IgD-negative memory B cell (primary cell): Measurements from ENCODE around the gene OGDHL. TPM values are rescaled to one million over a fixed set of nuclear protein-coding genes. Genes with fewer than 3 reads are reported as not detected.

Source experiments
- H3K27ac Mint-ChIP-seq, 3 donors: one replicate each; pipeline ENCODE4 v1.8.0; 2020 to 2022; ENCODE audit warnings: mild to moderate bottlenecking in 3 of 3, mixed read lengths in 3 of 3, moderate library complexity in 1 of 3
- H3K27me3 Mint-ChIP-seq: one replicate; pipeline ENCODE4 v1.8.0; 2021; ENCODE audit warnings: mixed read lengths
- H3K36me3 Mint-ChIP-seq: one replicate; pipeline ENCODE4 v1.8.0; 2020; ENCODE audit warnings: mild to moderate bottlenecking, mixed read lengths
- H3K4me1 Mint-ChIP-seq, 3 donors: one replicate each; pipeline ENCODE4 v1.8.0; 2020 to 2022; ENCODE audit warnings: mixed read lengths in 3 of 3, mild to moderate bottlenecking in 1 of 3
- H3K4me3 Mint-ChIP-seq, 4 donors: one replicate each; pipeline ENCODE4 v1.8.0; 2020 to 2022; ENCODE audit warnings: mild to moderate bottlenecking in 4 of 4, mixed read lengths in 4 of 4, moderate library complexity in 3 of 4
- H3K9me3 Mint-ChIP-seq, 3 donors: one replicate each; pipeline ENCODE4 v1.8.0; 2020 to 2021; ENCODE audit warnings: mixed read lengths in 3 of 3, mild to moderate bottlenecking in 1 of 3
- polyA plus RNA-seq: library from polyadenylated mRNA; unstranded; fragments of 300-500 nt; fragmentation: Illumina TruSeq; gene quantifications from one replicate; pipeline ENCODE4 v1.2.3, GENCODE V29; 2021

OGDHL gene
- polyA plus RNA-seq, 1 donor from 2014 or later, result not detected

DNA sequence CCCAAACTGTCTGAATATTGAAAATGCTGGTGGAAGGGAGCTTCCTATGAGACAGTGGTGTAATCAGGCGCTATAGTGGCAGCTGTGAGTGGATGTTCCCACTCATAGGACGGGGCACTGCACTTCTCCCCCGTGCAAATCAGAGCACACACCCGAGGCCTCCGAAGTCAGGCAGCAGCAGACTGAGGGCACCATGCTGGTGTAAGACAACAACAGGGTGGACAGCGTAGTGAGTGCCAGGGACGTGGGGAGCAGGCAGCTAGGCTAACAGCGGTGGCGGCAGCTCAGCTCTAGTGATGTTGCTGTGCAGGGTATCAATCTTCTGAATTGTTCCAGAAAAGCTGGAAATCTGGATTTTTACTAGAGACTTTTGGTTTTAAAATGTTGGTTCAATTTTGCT is 63.4 kb downstream of the OGDHL start:
- Mint-ChIP-seq H3K4me3 (no peak overlapping the region), H3K27me3 (peaks cover 3% of the 10 kb centered on the region), H3K36me3 (peaks cover 4% of the 10 kb centered on the region), H3K27ac (no peak overlapping the region), H3K4me1 (peaks cover 0 to 2% (median 0%) of the 10 kb centered on the region in 3 donors), H3K9me3 (peaks cover under 1 to 3% (median 2%) of the 10 kb centered on the region in 3 donors)

DNA sequence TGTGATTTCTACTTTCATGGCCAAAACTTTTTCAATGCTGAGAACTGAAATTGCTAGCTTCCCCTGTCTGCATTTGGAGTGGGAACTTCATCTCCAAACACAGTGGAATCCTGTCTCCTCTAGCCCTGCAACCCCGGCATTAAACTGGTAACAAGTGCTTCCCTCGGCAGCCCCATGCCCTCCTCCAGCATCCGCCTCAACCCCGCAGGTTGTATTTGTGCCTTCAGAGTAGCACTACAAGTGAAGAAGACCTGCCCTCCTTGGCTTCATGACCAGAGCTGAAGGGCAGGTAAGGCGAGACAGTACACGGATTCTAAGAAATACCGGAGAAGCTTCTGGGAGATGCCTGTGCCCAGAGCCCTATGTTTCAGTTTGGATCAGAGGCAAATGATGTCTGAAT is 65.8 kb downstream of the OGDHL start:
- Mint-ChIP-seq H3K27me3 (peaks cover 14% of the 10 kb centered on the region), H3K27ac (no peak overlapping the region), H3K9me3 (peaks cover 2 to 5% (median 5%) of the 10 kb centered on the region in 3 donors), H3K4me3 (no peak overlapping the region), H3K4me1 (peaks cover 0 to 2% (median 0%) of the 10 kb centered on the region in 3 donors), H3K36me3 (peaks cover 4% of the 10 kb centered on the region)

DNA sequence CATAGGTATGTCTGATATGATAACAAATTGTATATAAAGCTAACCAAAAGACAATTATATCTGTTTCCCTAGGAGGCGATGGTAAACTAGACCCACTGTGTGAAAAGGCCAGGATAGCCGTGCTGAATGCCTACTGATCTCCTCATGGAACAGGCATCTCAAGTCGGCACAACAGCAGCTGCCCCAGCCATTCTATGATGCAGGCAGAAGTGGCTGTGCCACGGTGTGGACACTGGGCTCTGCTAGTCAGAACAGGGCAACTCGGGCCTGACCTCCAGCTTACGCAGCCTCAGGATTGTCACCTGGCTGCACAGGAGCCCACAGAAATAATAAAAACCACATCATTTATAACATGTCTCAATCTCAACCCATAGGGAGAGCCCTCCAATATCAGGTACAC is 67.7 kb downstream of the OGDHL start:
- Mint-ChIP-seq H3K4me3 (no peak overlapping the region), H3K27me3 (peaks cover 27% of the 10 kb centered on the region), H3K9me3 (peaks cover 2 to 5% (median 5%) of the 10 kb centered on the region in 3 donors), H3K27ac (no peak overlapping the region), H3K4me1 (peaks cover 0 to 2% (median 0%) of the 10 kb centered on the region in 3 donors), H3K36me3 (peaks cover 2% of the 10 kb centered on the region)

DNA sequence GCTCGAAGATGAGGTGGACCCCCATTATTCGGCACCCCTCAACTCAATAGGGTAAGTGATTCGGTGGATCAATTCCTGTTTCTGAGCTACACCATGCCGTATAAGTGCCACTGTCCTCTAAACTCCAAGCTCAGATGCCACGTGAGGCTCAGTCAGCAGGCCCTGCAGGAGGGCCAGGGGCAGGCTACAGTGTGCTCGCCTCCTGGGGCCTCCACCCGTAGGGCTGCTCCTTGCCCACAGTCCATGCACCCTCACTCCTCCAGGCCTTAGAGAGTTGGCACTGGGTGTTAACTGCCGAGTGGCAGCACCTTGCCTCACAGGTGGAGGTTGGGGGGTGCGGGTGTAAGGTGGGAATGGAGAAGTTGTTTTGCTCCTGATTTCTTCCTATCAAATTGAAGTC is 70.5 kb downstream of the OGDHL start:
- Mint-ChIP-seq H3K27me3 (peaks cover 49% of the 10 kb centered on the region), H3K36me3 (peaks cover 1% of the 10 kb centered on the region), H3K4me3 (no peak overlapping the region), H3K4me1 (peaks cover 0 to 2% (median 0%) of the 10 kb centered on the region in 3 donors), H3K9me3 (peaks cover 4 to 13% (median 10%) of the 10 kb centered on the region in 3 donors), H3K27ac (no peak overlapping the region)

DNA sequence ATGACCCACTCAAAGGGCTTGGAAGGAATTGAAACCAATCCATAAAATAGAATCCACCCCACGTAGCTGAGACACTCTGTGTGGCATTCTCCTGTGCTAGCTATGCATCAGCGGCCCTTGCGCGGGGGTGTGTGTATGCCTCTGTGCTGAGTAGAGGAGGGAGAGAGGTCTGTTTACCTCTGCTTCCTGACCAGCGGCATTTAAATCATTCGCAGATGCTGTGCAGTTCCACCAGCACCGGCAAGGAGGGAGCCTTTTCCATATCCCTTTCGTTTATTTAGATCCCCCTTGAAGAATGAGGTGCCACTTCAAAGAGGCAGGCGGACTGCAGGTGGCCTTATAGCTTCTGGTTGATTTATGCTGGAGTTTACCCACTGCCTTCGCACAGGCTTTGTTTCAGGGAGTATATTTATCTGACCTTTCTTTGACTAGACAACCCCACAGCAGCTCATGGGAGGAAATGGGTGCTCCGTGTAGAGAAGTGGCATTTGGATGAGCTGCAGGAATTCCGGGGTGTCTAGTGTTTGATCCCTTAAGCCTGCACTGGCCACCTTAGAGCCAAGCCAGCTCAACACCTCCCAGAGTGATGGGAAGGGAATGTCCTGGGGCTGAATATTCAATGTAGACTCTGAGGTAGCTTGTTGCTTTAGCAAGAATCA is 71.3 kb downstream of the OGDHL start:
- Mint-ChIP-seq H3K9me3 (peaks cover 4 to 15% (median 13%) of the 10 kb centered on the region in 3 donors), H3K4me3 (no peak overlapping the region), H3K4me1 (no peaks in the 10 kb centered on the region), H3K27ac (no peak overlapping the region), H3K36me3 (no peaks in the 10 kb centered on the region), H3K27me3 (peaks cover 49% of the 10 kb centered on the region)

DNA sequence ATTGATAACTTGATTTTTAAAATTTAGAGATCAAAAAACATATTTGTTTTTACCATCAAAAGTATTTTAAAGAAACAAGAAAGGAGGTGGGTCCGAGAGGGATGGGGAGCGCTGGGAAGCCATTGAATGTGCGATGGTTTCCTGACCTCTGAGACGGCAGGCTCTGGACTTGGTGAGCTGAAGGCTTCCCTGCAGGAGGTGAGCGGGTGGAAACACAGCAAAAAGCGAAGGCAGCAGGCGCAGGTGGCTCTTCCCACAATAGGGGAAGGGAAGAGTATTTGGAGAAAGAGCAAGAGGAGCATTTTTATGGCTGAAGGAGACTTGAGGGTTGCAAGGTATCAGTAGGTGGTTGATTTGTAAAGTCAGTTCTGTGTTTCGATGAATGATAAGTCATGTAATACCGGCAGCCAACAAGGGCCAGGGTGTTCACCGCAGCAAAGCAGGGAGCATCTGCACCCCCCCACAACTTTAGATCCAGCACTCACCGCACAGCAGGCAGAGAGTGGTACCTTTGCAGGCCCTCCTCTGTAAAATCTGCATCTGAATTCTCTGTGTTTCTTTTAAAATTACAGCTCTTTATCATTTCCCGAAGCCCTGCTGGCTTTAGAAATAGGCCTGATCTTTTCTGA is 72.1 kb downstream of the OGDHL start:
- Mint-ChIP-seq H3K9me3 (peaks cover 2 to 18% (median 13%) of the 10 kb centered on the region in 3 donors), H3K27ac (no peak overlapping the region), H3K36me3 (no peaks in the 10 kb centered on the region), H3K4me1 (no peaks in the 10 kb centered on the region), H3K4me3 (no peak overlapping the region), H3K27me3 (peaks cover 50% of the 10 kb centered on the region)

DNA sequence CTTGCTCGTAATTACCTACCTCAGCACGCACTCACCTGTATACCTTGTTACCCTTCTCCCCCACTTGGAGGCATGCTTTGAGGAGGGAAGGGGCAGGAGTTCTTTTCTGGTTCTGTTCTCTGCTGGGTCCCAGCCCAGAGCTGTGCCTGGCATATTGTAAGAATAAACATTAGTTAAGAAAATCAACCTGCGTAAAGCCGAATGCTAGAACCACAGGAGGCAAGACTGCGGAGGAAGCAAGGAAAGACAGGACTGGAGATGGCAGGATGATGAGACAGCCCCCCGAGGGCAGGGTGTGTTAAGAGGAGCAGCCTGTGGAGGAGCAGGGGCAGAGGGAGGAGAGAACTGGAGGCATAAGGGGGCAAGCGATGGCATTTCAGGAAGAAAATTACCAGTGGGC is 73.2 kb downstream of the OGDHL start:
- Mint-ChIP-seq H3K27me3 (peaks cover 50% of the 10 kb centered on the region), H3K27ac (no peak overlapping the region), H3K4me1 (no peaks in the 10 kb centered on the region), H3K4me3 (no peak overlapping the region), H3K9me3 (peaks cover 6 to 22% (median 12%) of the 10 kb centered on the region in 3 donors), H3K36me3 (no peaks in the 10 kb centered on the region)

DNA sequence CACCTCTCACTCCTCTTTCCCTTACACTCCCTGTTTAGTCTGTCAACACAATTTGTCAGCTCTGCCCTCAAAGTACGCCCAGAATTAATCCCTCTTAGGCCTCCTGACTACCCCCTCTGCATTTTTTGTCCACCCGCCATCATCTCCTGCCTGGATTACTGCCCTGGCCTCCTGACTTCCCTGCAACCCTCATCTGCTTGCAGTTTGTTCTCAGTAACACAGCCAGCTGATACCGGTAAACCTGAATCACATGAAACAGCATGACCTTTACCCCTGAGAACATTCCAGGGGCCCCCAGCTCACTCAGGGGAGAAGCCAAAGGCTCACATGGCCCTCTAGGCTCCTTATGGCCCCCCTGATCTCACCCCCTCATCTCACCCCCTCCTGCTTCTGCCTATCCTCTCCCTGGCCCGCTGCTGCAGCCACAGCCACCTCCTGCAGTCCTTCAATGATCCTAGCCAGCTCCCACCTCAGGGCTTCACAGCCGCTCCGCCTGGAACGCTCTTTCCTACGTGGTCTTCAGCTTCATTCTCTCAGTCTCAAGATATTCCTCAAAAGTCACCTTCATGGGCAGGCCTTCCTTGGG is 73.8 kb downstream of the OGDHL start:
- Mint-ChIP-seq H3K27ac (peak overlapping the region in 1 of 3 donors; percentile 24), H3K9me3 (peaks cover 6 to 19% (median 8%) of the 10 kb centered on the region in 3 donors), H3K4me1 (no peaks in the 10 kb centered on the region)

DNA sequence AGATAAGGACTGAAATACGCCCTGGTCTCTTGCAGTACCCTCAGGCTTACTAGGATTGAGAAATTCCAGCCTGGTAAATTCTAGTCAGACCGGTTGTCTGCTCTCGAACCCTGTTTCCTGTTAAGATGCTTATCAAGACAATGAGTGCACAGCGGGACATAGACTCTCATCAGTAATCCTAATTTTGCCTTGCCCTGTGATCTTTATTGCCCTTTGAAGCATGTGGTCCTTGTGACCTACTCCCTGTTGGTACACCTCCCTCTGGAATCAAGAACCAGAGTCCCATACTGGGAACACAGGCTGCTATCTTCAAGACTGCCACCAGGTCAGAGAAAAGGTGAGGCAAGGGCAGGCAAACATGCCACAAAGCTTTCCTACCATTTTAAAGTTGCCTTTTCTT is 75.5 kb downstream of the OGDHL start:
- Mint-ChIP-seq H3K9me3 (peaks cover 11 to 17% (median 17%) of the 10 kb centered on the region in 3 donors), H3K36me3 (no peaks in the 10 kb centered on the region), H3K4me3 (no peak overlapping the region), H3K4me1 (no peaks in the 10 kb centered on the region), H3K27ac (no peak overlapping the region), H3K27me3 (peaks cover 42% of the 10 kb centered on the region)

More for the DNA sequence above, 73.8 kb downstream of the OGDHL start:
- H3K36me3 Mint-ChIP-seq, result no peaks in the 10 kb centered on the region
- peaks cover 50% of the 10 kb centered on the region for H3K27me3 Mint-ChIP-seq
- H3K4me3 Mint-ChIP-seq, result no peak overlapping the region

Other genes with a start within 250 kb of the OGDHL start
- 12.4 TPM for gene ERCC6, start 223.2 kb downstream of the OGDHL start, polyA plus RNA-seq
- not detected for gene SLC18A3, start 152.0 kb downstream of the OGDHL start, polyA plus RNA-seq
- not detected for gene CHAT, start 148.3 kb downstream of the OGDHL start, polyA plus RNA-seq
- gene C10orf53, start 82.7 kb downstream of the OGDHL start, polyA plus RNA-seq, result not detected
- gene PARG, start 179.7 kb upstream of the OGDHL start, polyA plus RNA-seq, result 16.7 TPM
- gene TIMM23B, start 179.7 kb upstream of the OGDHL start, polyA plus RNA-seq, result 18.5 TPM
- gene AGAP6, start 226.1 kb upstream of the OGDHL start, polyA plus RNA-seq, result 2.8 TPM